GM21717 (cell line): Measurements from ENCODE around the gene MGMT.

ENCODE experiments used
- ATAC-seq: cut with Tn5 transposase; IDR thresholded peaks from one replicate; pipeline ENCODE4 v1.9.1; 2021; ENCODE audit warnings: mild to moderate bottlenecking, moderate library complexity; ENCODE audit not compliant: unreplicated experiment

Gene MGMT

GRCh38 chr10:129745186-129745750 is 278.2 kb downstream of the MGMT start:
- ATAC-seq, result no peak

GRCh38 chr10:129754211-129755050 is 287.4 kb downstream of the MGMT start:
- no peak for ATAC-seq

- no peak for ATAC-seq
Measured at GRCh38 chr10:129755158-129755591, 288.1 kb downstream of the MGMT start.

GRCh38 chr10:129755621-129756020 is 288.6 kb downstream of the MGMT start:
- ATAC-seq, result no peak

- no peak for ATAC-seq
Measured at GRCh38 chr10:129756912-129757901, 290.2 kb downstream of the MGMT start.

- ATAC-seq, result no peak
Measured at GRCh38 chr10:129758207-129759021, 291.4 kb downstream of the MGMT start.

GRCh38 chr10:129759214-129760002 is 292.4 kb downstream of the MGMT start:
- no peak for ATAC-seq

GRCh38 chr10:129760003-129760315 is 292.9 kb downstream of the MGMT start:
- no peak for ATAC-seq

GRCh38 chr10:129760416-129760815 is 293.4 kb downstream of the MGMT start:
- ATAC-seq, result no peak

GRCh38 chr10:129761197-129761972 is 294.3 kb downstream of the MGMT start:
- no peak for ATAC-seq

GRCh38 chr10:129761981-129762956 is 295.2 kb downstream of the MGMT start:
- ATAC-seq, result no peak

GRCh38 chr10:129764011-129764900 is 297.2 kb downstream of the MGMT start:
- no peak for ATAC-seq

- no peak for ATAC-seq
Measured at GRCh38 chr10:129764901-129765663, 298.0 kb downstream of the MGMT start.

GRCh38 chr10:129765664-129766550 is 298.9 kb downstream of the MGMT start:
- no peak for ATAC-seq
